Mesothelial cell of epicardium (in vitro differentiated cells): ENCODE measurements around the gene MYLIP. TPM values are rescaled to one million over a fixed set of nuclear protein-coding genes. Genes with fewer than 3 reads are reported as not detected.

Experiments used
- DNase-seq, 2 experiments: peaks; one replicate each; pipeline ENCODE4 v3.0.0; 2021; ENCODE audit warnings: low spot score in 2 of 2; ENCODE audit not compliant: unreplicated experiment in 2 of 2
- H3K27ac Mint-ChIP-seq: 2 replicates; pipeline ENCODE4 v1.8.0; 2021; ENCODE audit warnings: mixed read lengths
- H3K27me3 Mint-ChIP-seq: 2 replicates; pipeline ENCODE4 v1.8.0; 2021; ENCODE audit warnings: low read depth, mixed read lengths
- H3K36me3 Mint-ChIP-seq: 2 replicates; pipeline ENCODE4 v1.8.0; 2021; ENCODE audit warnings: mixed read lengths
- H3K4me1 Mint-ChIP-seq: 2 replicates; pipeline ENCODE4 v1.8.0; 2021; ENCODE audit warnings: mixed read lengths
- H3K4me3 Mint-ChIP-seq: 2 replicates; pipeline ENCODE4 v1.8.0; 2021; ENCODE audit warnings: mild to moderate bottlenecking, moderate library complexity, mixed read lengths
- H3K9me3 Mint-ChIP-seq: 2 replicates; pipeline ENCODE4 v1.8.0; 2021; ENCODE audit warnings: mixed read lengths
- CTCF ChIP-seq: fragments of 200-600 bp; sonication (generic); IDR thresholded peaks from one replicate; pipeline ENCODE4 v1.5.0; 2021; ENCODE audit warnings: antibody characterized with exemption; ENCODE audit not compliant: unreplicated experiment
- total RNA-seq: library from RNA; stranded (reverse); gene quantifications from 3 replicates; pipeline ENCODE4 v1.2.1, GENCODE V29; 2021

The MYLIP gene
- total RNA-seq, 1 donor from 2014 or later: 25.7 TPM

- no peak for TF ChIP-seq CTCF
- H3K27ac Mint-ChIP-seq: no peak overlapping the region
- DNase-seq: no peak
- H3K4me1 Mint-ChIP-seq: peaks cover 17% of the 10 kb centered on the region
- H3K27me3 Mint-ChIP-seq: peaks cover 3% of the 10 kb centered on the region
- H3K36me3 Mint-ChIP-seq: no peaks in the 10 kb centered on the region
- H3K9me3 Mint-ChIP-seq: peaks cover 8% of the 10 kb centered on the region
- no peak overlapping the region for H3K4me3 Mint-ChIP-seq
Measured at GRCh38 chr6:16184129-16184528, 55.2 kb downstream of the MYLIP start.

GRCh38 chr6:16184551-16184950 lies 55.7 kb downstream of the MYLIP start:
- Mint-ChIP-seq H3K4me3 (no peak overlapping the region), H3K36me3 (no peaks in the 10 kb centered on the region), H3K9me3 (peaks cover 8% of the 10 kb centered on the region), H3K27me3 (peaks cover 3% of the 10 kb centered on the region), H3K27ac (no peak overlapping the region), H3K4me1 (peaks cover 17% of the 10 kb centered on the region)
- no peak for TF ChIP-seq CTCF
- no peak for DNase-seq

- Mint-ChIP-seq H3K27ac (no peak overlapping the region), H3K4me1 (peaks cover 8% of the 10 kb centered on the region), H3K36me3 (no peaks in the 10 kb centered on the region), H3K27me3 (peaks cover 6% of the 10 kb centered on the region), H3K9me3 (no peaks in the 10 kb centered on the region), H3K4me3 (no peak overlapping the region)
- no peak for DNase-seq
- no peak for TF ChIP-seq CTCF
Measured at GRCh38 chr6:16187176-16187575, 58.3 kb downstream of the MYLIP start.

GRCh38 chr6:16190214-16190613 lies 61.3 kb downstream of the MYLIP start:
- Mint-ChIP-seq H3K27me3 (peaks cover 6% of the 10 kb centered on the region), H3K4me3 (no peak overlapping the region), H3K4me1 (no peaks in the 10 kb centered on the region), H3K27ac (no peak overlapping the region), H3K36me3 (no peaks in the 10 kb centered on the region), H3K9me3 (peaks cover 3% of the 10 kb centered on the region)
- no peak for TF ChIP-seq CTCF
- DNase-seq: no peak

GRCh38 chr6:16196260-16196983 lies 67.5 kb downstream of the MYLIP start:
- H3K9me3 Mint-ChIP-seq: peaks cover 3% of the 10 kb centered on the region
- no peaks in the 10 kb centered on the region for H3K27me3 Mint-ChIP-seq
- H3K27ac Mint-ChIP-seq: no peak overlapping the region
- no peaks in the 10 kb centered on the region for H3K36me3 Mint-ChIP-seq
- no peak overlapping the region for H3K4me3 Mint-ChIP-seq
- H3K4me1 Mint-ChIP-seq: peaks cover 8% of the 10 kb centered on the region
- TF ChIP-seq CTCF: no peak
- no peak for DNase-seq
